Fibroblast of skin of right biceps (primary cell): ENCODE data around the gene C16orf96.
"Not testable (repeated sequence)": the region's sequence is repeated elsewhere in the genome, so short reads cannot be mapped to it uniquely, and the experiment has no call there.

Source experiments
- DNase-seq: peaks from one replicate; pipeline ENCODE4 v3.0.0-alpha.2; 2013

Gene C16orf96

DNA sequence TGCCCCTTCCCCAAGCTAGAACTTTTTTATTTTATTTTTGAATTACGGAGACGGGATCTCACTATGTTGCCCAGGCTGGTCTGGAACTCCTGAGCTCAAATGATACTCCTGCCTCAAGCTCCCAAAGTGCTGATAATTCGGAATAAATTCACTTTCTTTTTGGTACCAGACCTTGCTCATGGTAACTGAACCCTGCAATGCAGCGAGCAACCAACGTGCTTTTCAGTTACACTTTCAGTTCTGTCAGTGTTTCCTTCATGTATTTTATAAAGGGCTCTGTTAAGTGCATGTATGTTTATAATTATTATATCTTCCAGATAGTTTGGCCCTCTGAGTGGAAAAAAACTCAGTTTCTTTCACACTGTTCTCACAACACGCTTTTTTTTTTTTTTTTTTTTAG, 13.9 kb downstream of the C16orf96 start:
- DNase-seq = no peak

DNA sequence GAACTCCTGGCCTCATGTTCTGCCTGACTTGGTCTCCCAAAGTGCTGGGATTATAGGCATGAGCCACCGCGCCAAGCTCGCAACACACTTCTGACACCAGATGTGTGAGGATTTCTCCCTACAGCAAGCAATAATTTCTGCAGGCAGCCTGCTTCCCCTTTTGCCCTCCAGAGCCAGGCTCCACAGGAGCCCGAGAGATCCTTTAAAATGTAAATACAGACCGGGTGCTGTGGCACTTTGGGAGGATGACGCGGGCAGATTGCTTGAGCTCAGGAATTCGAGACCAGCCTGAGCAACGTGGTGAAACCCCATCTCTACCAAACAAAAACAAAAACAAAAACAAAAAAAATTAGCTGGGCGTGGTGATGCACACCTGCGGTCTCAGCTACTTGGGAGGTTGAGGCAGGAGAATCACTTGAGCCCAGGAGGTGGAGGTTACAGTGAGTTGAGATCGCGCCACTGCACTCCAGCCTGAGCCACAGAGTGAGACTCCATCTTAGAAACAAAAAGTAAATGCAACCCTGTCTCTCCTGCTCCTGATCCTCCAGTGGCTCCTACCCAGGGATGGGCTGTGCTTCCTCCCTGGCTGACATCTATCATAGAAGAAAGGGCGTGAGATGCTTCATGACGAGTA, 14.7 kb downstream of the C16orf96 start:
- DNase-seq = no peak

GRCh38 chr16:4572715-4573114, 16.6 kb downstream of the C16orf96 start:
- DNase-seq = no peak

DNA sequence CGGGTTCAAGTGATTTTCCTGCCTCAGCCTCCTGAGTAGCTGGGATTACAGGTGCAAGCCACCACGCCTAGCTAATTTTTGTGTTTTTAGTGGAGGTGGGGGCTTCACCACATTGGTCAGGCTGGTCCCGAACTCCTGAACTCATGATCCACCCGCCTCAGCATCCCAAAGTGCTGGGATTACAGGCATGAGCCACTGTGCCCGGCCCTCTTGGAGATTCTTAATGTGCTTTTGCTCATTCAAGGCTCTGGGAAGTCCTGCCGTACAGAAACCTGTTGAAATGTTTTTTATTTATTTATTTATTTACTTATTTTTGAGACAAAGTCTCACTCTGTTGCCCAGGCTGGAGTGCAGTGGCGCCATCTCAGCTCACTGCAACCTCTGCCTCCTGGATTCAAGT, 17.8 kb downstream of the C16orf96 start:
- DNase-seq = not testable (repeated sequence)

DNA sequence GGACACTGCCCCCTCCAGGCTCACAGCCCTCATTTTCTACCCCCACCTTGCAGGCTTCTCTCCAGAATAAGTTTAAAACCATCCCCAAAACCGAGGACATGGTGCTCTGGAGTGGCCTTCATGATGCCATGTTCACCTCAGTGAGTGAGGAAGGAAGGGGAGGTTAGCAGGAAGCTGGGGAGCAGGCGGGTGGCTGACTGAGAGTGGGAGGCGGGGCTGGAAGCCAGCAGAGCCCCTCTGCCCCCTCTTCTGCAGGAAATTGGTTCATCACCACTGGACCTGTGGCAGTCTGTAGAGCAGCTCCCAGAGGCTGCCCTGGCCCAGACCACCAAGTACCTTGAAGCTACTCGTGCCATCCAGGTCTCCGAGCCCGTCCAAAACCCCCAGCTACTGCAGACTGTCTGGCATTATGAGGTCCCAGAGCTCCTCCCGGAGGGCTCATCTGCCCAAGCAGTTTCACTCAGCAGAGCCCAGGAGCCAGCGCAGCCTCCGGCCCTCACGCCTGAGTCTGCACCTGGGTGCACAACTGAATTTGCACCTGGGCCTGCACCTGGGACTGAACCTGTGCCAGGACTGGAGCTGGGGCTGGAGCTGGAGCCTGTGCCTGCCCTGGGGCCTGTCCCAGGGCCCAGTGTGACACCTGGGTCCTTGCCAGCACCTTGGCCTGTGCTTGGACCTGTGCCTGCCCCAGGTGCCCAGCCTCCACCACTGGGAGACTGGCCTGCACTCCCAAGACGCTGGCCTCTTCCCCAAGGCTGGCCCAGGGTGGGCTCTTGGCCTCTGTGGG, 19.0 kb downstream of the C16orf96 start:
- no peak for DNase-seq

DNA sequence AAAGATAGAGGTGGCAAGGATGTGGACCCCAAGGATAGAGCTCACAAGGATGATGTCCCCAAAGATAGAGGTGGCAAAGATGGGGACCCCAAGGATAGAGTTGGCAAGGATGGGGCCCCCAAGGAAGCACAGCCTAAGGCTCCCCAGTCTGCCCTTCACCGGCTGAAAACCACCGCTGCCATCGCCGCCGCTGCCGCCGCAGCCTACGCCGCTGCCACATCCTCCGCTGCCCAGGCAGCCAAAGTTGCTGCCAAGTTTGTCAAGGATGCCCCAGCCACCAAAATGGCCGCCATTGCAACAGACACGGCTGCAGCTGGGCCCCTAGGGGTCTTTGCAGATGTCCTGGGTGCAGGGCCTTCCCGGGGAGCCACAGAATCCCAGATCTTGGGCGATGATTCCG, 19.9 kb downstream of the C16orf96 start:
- DNase-seq = no peak

- no peak for DNase-seq
Observed at GRCh38 chr16:4578961-4579530, 22.9 kb downstream of the C16orf96 start.

DNA sequence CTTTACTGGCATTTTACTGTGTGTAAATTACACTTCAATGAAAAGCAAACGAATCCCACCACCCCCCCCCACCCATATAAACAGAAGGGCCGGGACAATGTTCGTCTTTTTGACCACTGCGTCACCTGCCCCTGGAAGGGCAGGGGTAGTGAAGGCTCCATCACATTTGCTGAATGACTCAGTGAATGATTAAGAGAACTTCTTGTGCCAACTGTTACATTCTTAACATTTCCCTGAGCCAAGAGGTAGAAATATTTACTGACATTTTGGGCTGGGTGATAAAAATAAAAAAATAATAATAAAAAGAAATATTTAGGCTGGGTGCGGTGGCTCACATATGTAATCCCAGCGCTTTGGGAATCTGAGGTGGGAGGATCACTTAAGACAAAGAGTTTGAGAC, 24.1 kb downstream of the C16orf96 start:
- no peak for DNase-seq

GRCh38 chr16:4583906-4584305, 27.8 kb downstream of the C16orf96 start:
- no peak for DNase-seq

- no peak for DNase-seq
Observed at GRCh38 chr16:4586291-4586690, 30.2 kb downstream of the C16orf96 start.

DNA sequence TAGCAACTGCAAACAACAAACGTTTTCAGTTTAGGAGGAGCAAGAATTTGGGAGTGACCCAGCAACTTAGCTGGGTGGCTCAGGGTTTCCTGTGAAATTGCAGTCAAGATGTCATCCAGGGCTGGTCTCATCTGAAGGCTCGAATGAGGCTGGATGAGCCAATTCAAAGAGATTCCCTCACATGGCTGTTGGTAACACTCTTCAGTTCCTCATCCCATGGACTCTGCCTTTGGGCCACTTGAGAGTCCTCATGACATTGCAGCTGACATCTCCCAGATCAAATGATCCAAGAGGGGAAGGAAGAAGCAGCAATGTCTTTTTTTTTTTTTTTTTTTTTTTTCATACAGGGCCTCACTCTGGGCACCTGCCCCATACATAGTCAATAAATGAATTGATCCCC, 32.2 kb downstream of the C16orf96 start:
- no peak for DNase-seq

DNA sequence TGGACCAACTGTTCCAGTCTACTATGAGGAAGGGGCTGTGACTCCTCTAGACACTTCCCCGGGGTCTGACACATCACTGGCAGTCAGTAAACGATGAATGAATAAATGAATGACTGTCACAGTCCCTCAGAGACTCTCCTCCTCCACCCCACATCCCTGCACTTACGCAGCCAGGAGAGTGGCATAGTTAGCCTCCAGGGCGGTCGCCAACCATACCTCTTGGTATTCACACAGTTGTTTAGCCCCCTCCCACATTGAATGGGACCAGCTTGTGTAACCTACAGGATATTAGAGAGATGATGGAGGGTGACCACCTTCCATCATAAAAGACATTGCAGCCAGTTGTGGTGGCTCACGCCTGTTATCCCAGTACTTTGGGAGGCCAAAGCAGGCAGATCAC, 32.8 kb downstream of the C16orf96 start:
- DNase-seq = no peak

- no peak for DNase-seq
Observed at GRCh38 chr16:4591191-4591590, 35.1 kb downstream of the C16orf96 start.

DNA sequence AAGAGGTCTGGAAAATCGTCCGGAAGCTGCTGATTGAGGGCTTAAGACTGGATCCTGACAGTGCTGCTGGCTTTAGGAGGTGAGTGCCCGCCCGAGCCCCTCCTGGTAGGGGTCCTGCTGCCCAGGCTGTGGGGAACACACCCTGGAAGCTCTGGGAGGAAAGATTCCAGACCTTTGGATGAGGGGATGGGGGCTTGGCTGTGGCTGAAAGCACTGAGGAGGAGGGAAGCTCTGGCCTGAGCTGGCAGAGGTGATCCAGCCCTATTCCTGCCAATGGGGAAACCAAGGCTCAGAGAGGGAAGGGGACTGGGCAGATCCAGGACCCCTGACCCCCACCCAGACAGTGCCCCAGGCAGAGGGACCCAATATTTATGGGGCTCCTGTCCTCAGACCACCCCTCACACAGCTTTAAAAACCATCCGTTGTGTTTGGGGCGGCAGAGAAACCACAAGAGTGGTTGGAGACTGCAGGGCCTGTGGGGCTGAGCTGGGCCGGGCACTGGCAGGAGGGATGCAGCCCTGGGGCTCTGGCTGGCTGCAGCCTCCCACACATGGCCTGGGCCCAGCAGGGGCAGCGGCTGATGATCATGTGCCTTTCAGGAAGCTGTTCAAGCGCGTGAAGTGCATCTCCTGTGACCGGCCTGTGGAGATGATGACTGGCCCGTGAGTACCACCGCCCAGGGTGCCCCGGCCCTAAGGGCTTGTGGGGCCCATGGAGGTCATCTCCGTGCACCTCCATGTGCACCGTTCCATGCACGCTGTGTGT, 35.7 kb downstream of the C16orf96 start:
- DNase-seq = no peak

DNA sequence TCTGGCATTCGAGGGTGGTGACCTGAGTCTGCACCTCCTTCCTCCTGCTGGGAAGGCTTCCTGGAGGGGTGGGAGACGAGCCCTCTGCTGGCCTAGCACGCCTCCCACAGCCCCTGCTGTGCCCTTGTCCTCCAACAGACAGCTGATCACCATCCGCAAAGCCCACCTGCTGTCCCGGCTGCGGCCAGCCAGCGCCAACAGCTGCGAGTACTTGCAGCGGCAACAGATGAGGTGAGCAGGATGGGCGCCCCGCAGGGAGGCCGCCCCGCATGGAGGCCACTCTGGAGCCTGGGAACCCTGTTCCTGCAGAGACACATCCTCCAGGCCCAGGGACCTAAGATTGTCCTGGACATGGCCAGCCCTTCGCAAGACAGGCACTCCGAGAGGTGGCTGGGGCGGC, 36.9 kb downstream of the C16orf96 start:
- DNase-seq = no peak

DNA sequence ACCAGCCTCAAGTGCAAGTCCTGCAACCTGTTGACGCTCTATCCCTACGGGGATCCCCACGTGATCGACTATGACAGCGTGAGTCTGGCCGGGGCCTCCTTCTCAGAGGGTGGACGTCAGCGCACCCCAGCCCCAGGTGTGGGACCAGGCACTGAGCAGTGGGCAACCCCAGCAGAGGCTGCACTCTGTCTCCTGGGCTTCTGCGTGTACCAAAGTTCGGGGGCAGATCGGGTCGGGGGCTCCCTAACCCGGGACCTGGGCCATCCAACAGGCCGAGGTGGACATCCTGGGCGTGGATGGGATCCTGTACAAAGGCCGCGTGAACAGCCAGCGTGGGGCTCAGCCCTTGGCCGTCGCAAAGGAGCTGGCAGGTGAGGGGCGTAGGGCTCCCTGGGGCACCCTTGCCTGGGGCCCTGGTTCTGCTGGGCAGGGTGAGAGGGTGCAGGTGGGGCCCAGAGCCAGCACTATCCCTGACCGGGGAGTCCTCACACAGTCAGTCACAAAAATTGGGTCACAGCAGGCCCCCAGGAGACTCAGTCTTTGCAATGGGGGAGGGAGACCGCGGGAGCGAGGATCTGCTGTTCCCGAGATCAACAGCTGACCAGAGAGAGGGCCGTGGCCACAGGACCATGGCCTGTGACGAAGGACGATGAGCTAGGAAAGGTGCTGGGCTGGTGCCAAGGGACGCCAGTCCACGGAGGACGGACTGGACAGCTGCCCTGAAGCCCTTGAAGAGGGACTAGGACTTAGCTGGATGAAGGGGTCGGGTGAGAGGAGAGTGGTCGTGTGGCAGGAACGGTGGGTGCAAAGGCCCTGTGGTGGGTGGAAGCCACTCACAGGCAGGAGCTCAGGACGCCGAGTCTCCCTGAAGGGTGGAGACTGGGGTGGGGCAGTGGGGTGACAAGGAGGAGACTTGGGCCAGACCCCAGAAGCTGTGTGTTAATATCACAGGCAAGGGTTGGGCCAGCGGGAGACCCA, 38.6 kb downstream of the C16orf96 start:
- no peak for DNase-seq

DNA sequence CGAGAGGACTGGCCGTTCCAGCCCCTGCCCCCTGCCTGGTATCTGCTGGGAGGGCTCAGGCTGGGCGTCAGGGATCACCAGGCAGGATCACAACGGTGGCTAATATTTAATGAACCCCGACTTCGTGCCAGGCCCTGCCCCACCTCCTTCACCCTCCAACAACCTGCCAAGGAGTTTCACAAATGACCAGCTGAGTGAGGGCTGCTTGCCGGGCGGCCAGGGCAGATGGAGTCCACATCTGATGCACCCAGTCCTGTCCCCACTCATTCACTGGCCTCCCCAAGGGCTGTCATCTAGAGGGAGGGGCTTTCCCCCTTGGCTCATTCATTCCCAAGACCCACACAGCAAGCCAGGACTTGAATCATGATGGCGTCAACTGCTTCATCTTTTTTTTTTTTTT, 41.0 kb downstream of the C16orf96 start:
- no peak for DNase-seq

GRCh38 chr16:4599037-4599436, 42.9 kb downstream of the C16orf96 start:
- no peak for DNase-seq

- no peak for DNase-seq
Observed at GRCh38 chr16:4599545-4599944, 43.4 kb downstream of the C16orf96 start.

DNA sequence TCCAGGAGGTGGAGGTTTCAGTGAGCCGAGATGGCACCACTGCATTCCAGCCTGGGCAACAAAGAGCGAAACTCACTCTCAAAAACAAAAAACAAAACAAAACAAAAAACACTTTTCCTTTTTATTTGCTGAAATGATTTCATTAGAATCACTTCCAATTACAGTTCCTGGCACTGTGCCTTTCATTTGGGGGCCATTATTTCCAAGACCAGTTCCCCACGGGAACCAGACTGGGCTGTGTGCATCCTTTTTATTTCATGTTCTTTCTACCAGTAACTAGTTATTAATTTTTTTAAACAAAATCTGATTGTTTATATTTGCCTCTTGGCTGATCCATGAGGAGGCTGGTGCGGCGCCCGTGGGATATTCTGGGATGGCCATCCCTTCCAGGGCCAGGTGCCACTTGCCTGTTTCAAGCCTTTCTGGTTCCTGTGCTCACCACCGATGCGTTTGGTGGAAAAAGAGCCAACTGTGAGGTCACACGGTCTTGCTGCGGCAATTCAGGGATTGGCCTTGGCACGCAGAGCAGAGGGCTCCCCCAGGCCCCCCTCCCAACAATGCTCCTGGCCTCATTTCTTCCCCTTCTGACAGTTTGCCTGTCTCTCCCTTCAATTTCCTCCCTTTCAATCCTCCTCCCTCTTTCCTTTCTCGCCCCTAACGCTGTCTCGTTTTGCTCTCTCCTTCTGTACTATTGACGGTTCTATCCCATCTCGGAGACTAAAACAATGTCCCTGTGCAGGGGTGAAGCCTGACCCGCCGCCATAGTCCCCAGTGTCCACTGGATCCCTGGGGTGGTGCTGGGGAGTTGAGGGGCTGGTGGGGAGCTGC, 45.1 kb downstream of the C16orf96 start:
- no peak for DNase-seq

- DNase-seq = no peak
Observed at GRCh38 chr16:4601864-4602186, 45.7 kb downstream of the C16orf96 start.

DNA sequence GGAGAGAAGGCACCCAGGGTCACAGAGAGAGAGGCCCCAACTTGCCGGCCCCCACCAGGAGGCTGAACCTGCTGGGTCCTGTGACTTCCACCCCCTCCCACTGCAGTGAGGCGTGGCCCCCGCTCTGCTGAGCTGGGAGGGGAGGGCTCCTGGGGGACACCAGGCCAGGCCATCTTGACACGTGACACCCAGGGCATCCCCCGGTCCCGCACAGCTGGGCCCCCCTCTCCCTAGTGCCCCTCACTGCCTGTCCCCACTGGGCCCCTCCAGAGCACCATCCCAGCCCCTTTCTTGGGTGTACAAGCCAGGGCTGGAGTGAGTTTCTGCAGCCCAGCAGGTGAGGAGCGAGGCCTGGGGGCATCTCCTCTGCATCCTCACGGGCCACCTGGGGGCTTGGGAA, 46.2 kb downstream of the C16orf96 start:
- DNase-seq = no peak
